ENCODE measurements around the gene VPS13C. TPM values are rescaled to one million over a fixed set of nuclear protein-coding genes. Genes with fewer than 3 reads are reported as not detected.

VPS13C gene
- total RNA-seq, 6 experiments from 2014 or later = 21.0 to 29.8 (median 22.6) TPM

GRCh38 chr15:61828860-61829513, 231.3 kb downstream of the VPS13C start:
- H3K36me3 Mint-ChIP-seq (ENCODE audit: low read depth) = no peaks in the 10 kb centered on the region
- DNase-seq = no peak
- H3K27me3 Mint-ChIP-seq (ENCODE audit: insufficient read depth) = peaks cover 7% of the 10 kb centered on the region
- TF ChIP-seq, protein P1, sequence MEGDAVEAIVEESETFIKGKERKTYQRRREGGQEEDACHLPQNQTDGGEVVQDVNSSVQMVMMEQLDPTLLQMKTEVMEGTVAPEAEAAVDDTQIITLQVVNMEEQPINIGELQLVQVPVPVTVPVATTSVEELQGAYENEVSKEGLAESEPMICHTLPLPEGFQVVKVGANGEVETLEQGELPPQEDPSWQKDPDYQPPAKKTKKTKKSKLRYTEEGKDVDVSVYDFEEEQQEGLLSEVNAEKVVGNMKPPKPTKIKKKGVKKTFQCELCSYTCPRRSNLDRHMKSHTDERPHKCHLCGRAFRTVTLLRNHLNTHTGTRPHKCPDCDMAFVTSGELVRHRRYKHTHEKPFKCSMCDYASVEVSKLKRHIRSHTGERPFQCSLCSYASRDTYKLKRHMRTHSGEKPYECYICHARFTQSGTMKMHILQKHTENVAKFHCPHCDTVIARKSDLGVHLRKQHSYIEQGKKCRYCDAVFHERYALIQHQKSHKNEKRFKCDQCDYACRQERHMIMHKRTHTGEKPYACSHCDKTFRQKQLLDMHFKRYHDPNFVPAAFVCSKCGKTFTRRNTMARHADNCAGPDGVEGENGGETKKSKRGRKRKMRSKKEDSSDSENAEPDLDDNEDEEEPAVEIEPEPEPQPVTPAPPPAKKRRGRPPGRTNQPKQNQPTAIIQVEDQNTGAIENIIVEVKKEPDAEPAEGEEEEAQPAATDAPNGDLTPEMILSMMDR (IDR thresholded peaks at IDR 0.05) = no peak
- H3K4me1 Mint-ChIP-seq (ENCODE audit: low read depth) = no peaks in the 10 kb centered on the region
- H3K9me3 Mint-ChIP-seq = no peaks in the 10 kb centered on the region
- H3K4me3 Mint-ChIP-seq = no peak overlapping the region
- no peak overlapping the region for H3K27ac Mint-ChIP-seq

GRCh38 chr15:61828008-61828407, 232.2 kb downstream of the VPS13C start:
- peaks cover 9% of the 10 kb centered on the region for H3K27me3 Mint-ChIP-seq (ENCODE audit: insufficient read depth)
- TF ChIP-seq, protein P1 (IDR thresholded peaks at IDR 0.05) = peak; percentile 34; the same call in 1 of the 2 replicates
- no peak for DNase-seq
- H3K9me3 Mint-ChIP-seq = no peaks in the 10 kb centered on the region
- H3K36me3 Mint-ChIP-seq (ENCODE audit: low read depth) = no peaks in the 10 kb centered on the region
- no peak overlapping the region for H3K27ac Mint-ChIP-seq
- no peak overlapping the region for H3K4me3 Mint-ChIP-seq
- no peaks in the 10 kb centered on the region for H3K4me1 Mint-ChIP-seq (ENCODE audit: low read depth)

DNA sequence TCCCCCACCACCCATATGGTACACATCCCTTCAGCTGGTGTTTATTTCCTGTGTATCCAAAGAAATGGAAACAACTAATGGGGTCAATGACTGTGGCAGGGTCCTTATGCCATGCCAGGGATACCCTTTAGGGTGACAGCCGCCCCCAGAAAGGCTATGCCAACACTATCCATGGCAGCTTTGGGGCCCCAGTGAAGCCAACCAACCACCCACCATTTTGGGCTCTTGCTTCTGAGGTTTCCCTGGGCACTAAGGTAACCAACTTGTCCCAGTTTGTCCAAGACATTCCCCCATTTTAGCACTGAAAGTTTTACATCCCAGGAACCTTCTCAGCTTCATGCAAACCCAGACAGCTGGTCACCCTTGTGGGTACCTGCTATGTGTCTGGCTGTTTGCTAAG, 233.1 kb downstream of the VPS13C start:
- Mint-ChIP-seq H3K36me3 (ENCODE audit: low read depth) (no peaks in the 10 kb centered on the region), H3K4me1 (ENCODE audit: low read depth) (no peaks in the 10 kb centered on the region), H3K27ac (no peak overlapping the region), H3K27me3 (ENCODE audit: insufficient read depth) (peaks cover 6% of the 10 kb centered on the region), H3K9me3 (no peaks in the 10 kb centered on the region), H3K4me3 (no peak overlapping the region)
- TF ChIP-seq, protein P1 (IDR thresholded peaks at IDR 0.05) = no peak
- no peak for DNase-seq

- no peak overlapping the region for H3K4me3 Mint-ChIP-seq
- H3K27me3 Mint-ChIP-seq (ENCODE audit: insufficient read depth) = peaks cover 13% of the 10 kb centered on the region
- TF ChIP-seq, protein P1 (IDR thresholded peaks at IDR 0.05) = no peak
- no peak overlapping the region for H3K27ac Mint-ChIP-seq
- no peaks in the 10 kb centered on the region for H3K4me1 Mint-ChIP-seq (ENCODE audit: low read depth)
- DNase-seq = no peak
- no peaks in the 10 kb centered on the region for H3K9me3 Mint-ChIP-seq
- H3K36me3 Mint-ChIP-seq (ENCODE audit: low read depth) = no peaks in the 10 kb centered on the region
Measured at GRCh38 chr15:61824291-61824690, 236.0 kb downstream of the VPS13C start.

DNA sequence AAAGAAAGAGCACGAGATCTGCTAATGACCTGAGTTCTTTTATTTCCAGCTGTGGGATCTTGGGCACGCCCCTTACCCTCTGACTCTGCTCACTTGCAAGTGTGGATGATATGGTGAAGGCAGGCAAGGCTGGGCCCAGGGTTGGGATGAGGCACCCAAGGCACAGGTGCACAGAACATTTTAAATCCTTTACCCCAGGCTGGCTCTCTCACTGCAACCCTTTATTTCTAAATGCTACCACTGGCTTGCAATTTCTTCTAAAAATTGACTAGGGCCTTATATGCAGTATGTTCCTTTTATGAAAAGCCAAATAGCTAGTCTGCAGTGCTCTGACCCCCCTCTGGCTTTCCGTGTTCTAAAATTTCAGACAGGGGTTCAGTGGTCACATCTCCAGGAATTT, 237.7 kb downstream of the VPS13C start:
- Mint-ChIP-seq H3K4me1 (ENCODE audit: low read depth) (no peaks in the 10 kb centered on the region), H3K27me3 (ENCODE audit: insufficient read depth) (peaks cover 13% of the 10 kb centered on the region), H3K27ac (no peak overlapping the region), H3K9me3 (no peaks in the 10 kb centered on the region), H3K4me3 (no peak overlapping the region), H3K36me3 (ENCODE audit: low read depth) (no peaks in the 10 kb centered on the region)
- no peak for DNase-seq
- TF ChIP-seq, protein P1 (IDR thresholded peaks at IDR 0.05) = no peak
